Activated CD8-positive, alpha-beta memory T cell treated with anti-CD3 and anti-CD28 coated beads, Interleukin-2, amount 50 U/mL, for 24 hours (primary cell): ENCODE data around the gene APPBP2.
A peak's percentile ranks its signal among the peaks of the same experiment; 100 is the strongest.
"Not testable (repeated sequence)": the region's sequence is repeated elsewhere in the genome, so short reads cannot be mapped to it uniquely, and the experiment has no call there.

ENCODE experiments used
- DNase-seq: peaks from one replicate; pipeline ENCODE4 v3.0.0-alpha.2; 2020; ENCODE audit errors: extremely low read depth

Gene APPBP2

GRCh38 chr17:60525685-60526514 lies at the start of gene APPBP2:
APPBP2 (minus strand) TSS chr17:60526242; CDS start chr17:60525931, 311 bp downstream.
- peak; percentile 46 for DNase-seq

- DNase-seq: no peak
Measured at GRCh38 chr17:60573236-60574051, 47.4 kb upstream of the APPBP2 start.

- no peak for DNase-seq
Measured at GRCh38 chr17:60565233-60565632, 39.2 kb upstream of the APPBP2 start.

GRCh38 chr17:60563743-60564142 lies 37.7 kb upstream of the APPBP2 start:
- DNase-seq: no peak

- no peak for DNase-seq
Measured at GRCh38 chr17:60562421-60562820, 36.4 kb upstream of the APPBP2 start.

- no peak for DNase-seq
Measured at GRCh38 chr17:60560860-60561257, 34.8 kb upstream of the APPBP2 start.

- no peak for DNase-seq
Measured at GRCh38 chr17:60559995-60560859, 34.2 kb upstream of the APPBP2 start.

- no peak for DNase-seq
Measured at GRCh38 chr17:60559659-60559994, 33.6 kb upstream of the APPBP2 start.

- DNase-seq: no peak
Measured at GRCh38 chr17:60557805-60558204, 31.8 kb upstream of the APPBP2 start.

GRCh38 chr17:60555786-60556185 lies 29.7 kb upstream of the APPBP2 start:
- no peak for DNase-seq

GRCh38 chr17:60554377-60554788 lies 28.3 kb upstream of the APPBP2 start:
- no peak for DNase-seq

GRCh38 chr17:60552255-60552654 lies 26.2 kb upstream of the APPBP2 start:
- not testable (repeated sequence) for DNase-seq

- no peak for DNase-seq
Measured at GRCh38 chr17:60548990-60549389, 22.9 kb upstream of the APPBP2 start.

GRCh38 chr17:60545465-60546191 lies 19.6 kb upstream of the APPBP2 start:
- DNase-seq: no peak

- DNase-seq: no peak
Measured at GRCh38 chr17:60542071-60542470, 16.0 kb upstream of the APPBP2 start.

- DNase-seq: no peak
Measured at GRCh38 chr17:60540460-60540859, 14.4 kb upstream of the APPBP2 start.

- DNase-seq: no peak
Measured at GRCh38 chr17:60539807-60540206, 13.8 kb upstream of the APPBP2 start.

GRCh38 chr17:60538726-60539125 lies 12.7 kb upstream of the APPBP2 start:
- no peak for DNase-seq

- DNase-seq: no peak
Measured at GRCh38 chr17:60535382-60536279, 9.6 kb upstream of the APPBP2 start.

GRCh38 chr17:60534613-60535157 lies 8.6 kb upstream of the APPBP2 start:
- DNase-seq: no peak
